Esophagus muscularis mucosa (tissue), 3 donors: Measurements from ENCODE around the gene DYNC2LI1.

Source experiments
- CTCF ChIP-seq, 3 experiments: fragments of 200-600 bp in 2 of 3; fragments of 450-650 bp in 1 of 3; sonication (generic) in 2 of 3; IDR thresholded peaks; one replicate each; pipeline ENCODE4 v1.5.1; 2017 to 2019; ENCODE audit warnings: antibody characterized with exemption in 3 of 3, mild to moderate bottlenecking in 2 of 3, moderate library complexity in 1 of 3
- POLR2AphosphoS5 ChIP-seq, 2 donors: sonication (generic); formaldehyde crosslinking; IDR thresholded peaks; one replicate each; pipeline ENCODE4 v1.6.1; 2017; ENCODE audit warnings: antibody characterized with exemption in 2 of 2

DNA sequence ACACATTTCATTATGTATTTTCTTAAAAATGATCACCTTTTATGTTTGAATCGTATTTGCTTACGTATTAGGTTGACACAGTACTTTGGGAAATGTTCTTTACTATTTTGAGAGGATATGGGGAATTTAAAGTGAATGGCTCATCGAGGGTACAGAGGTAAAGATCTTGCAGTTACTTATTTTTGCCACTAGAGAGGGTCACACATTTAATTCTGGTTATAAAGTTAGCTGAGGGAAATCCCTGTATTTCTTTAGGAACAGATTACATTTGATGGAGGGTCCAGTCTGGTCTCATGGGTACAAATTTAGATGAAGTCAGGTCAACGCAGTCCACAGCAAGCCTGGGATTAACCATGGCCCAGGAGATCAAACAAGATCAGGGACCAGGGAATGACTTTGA is 24.5 kb downstream of the DYNC2LI1 start:
- TF ChIP-seq CTCF (IDR thresholded peaks at IDR 0.05): no peak
- TF ChIP-seq POLR2AphosphoS5 (IDR thresholded peaks at IDR 0.05): no peak
